Stimulated activated CD4-positive, alpha-beta T cell treated with anti-CD3 and anti-CD28 coated beads, Interleukin-15, amount 100 ng/mL, for 1 hour (primary cell): Measurements from ENCODE around the gene PRKCSH.
"Not testable (repeated sequence)": the region's sequence is repeated elsewhere in the genome, so short reads cannot be mapped to it uniquely, and the experiment has no call there.

Experiments
- DNase-seq, 2 donors: peaks; one replicate each; pipeline ENCODE4 v3.0.0-alpha.2; 2020; ENCODE audit warnings: low read depth in 1 of 2, low spot score in 1 of 2

PRKCSH gene

GRCh38 chr19:11473725-11474124 is 38.3 kb downstream of the PRKCSH start:
- DNase-seq, result no peak

GRCh38 chr19:11475343-11475742 is 39.9 kb downstream of the PRKCSH start:
- not testable (repeated sequence) for DNase-seq

- no peak for DNase-seq
Observed at GRCh38 chr19:11475861-11476260, 40.4 kb downstream of the PRKCSH start.

- no peak for DNase-seq
Observed at GRCh38 chr19:11478167-11479089, 43.0 kb downstream of the PRKCSH start.

- no peak for DNase-seq
Observed at GRCh38 chr19:11479090-11479897, 43.9 kb downstream of the PRKCSH start.

GRCh38 chr19:11479898-11480714 is 44.7 kb downstream of the PRKCSH start:
- DNase-seq, result no peak

GRCh38 chr19:11480715-11481533 is 45.5 kb downstream of the PRKCSH start, which contains the start of gene ELAVL3:
Gene ELAVL3 (minus strand): TSS chr19:11481046. CDS start chr19:11480608, 438 bp downstream.
- no peak for DNase-seq

GRCh38 chr19:11481534-11482383 is 46.3 kb downstream of the PRKCSH start:
- peak; percentile 8 to 61 for DNase-seq

- DNase-seq, result peak; percentile 72 to 84
Observed at GRCh38 chr19:11482384-11483050, 47.1 kb downstream of the PRKCSH start.

- no peak for DNase-seq
Observed at GRCh38 chr19:11483366-11484111, 48.1 kb downstream of the PRKCSH start.

- no peak for DNase-seq
Observed at GRCh38 chr19:11485245-11485837, 49.9 kb downstream of the PRKCSH start.

GRCh38 chr19:11486661-11487503 is 51.4 kb downstream of the PRKCSH start:
- no peak for DNase-seq

GRCh38 chr19:11489378-11489777 is 53.9 kb downstream of the PRKCSH start:
- DNase-seq, result no peak

GRCh38 chr19:11494634-11495285 is 59.3 kb downstream of the PRKCSH start:
- no peak for DNase-seq

- DNase-seq, result no peak
Observed at GRCh38 chr19:11495481-11495880, 60.0 kb downstream of the PRKCSH start.

- DNase-seq, result no peak
Observed at GRCh38 chr19:11495885-11496284, 60.5 kb downstream of the PRKCSH start.
